Measurements from ENCODE around the gene TP53AIP1. TPM values are rescaled to one million over a fixed set of nuclear protein-coding genes. Genes with fewer than 3 reads are reported as not detected.

TP53AIP1 gene
- total RNA-seq, 3 donors from 2014 or later, result 0.25 to 0.55 (median 0.36) TPM

GRCh38 chr11:128936606-128937251, 5.9 kb downstream of the TP53AIP1 start:
- Histone ChIP-seq H3K4me3 (no peak overlapping the region), H3K36me3 (ENCODE audit: low read depth) (no peaks in the 10 kb centered on the region), H3K9me3 (no peaks in the 10 kb centered on the region), H3K4me1 (ENCODE audit: low read depth) (no peaks in the 10 kb centered on the region)
- intact Hi-C loops (cut with DNase I, micrococcal nuclease), result no loop called here
- no peak for DNase-seq
- ATAC-seq, result no peak
- TF ChIP-seq, protein P1, sequence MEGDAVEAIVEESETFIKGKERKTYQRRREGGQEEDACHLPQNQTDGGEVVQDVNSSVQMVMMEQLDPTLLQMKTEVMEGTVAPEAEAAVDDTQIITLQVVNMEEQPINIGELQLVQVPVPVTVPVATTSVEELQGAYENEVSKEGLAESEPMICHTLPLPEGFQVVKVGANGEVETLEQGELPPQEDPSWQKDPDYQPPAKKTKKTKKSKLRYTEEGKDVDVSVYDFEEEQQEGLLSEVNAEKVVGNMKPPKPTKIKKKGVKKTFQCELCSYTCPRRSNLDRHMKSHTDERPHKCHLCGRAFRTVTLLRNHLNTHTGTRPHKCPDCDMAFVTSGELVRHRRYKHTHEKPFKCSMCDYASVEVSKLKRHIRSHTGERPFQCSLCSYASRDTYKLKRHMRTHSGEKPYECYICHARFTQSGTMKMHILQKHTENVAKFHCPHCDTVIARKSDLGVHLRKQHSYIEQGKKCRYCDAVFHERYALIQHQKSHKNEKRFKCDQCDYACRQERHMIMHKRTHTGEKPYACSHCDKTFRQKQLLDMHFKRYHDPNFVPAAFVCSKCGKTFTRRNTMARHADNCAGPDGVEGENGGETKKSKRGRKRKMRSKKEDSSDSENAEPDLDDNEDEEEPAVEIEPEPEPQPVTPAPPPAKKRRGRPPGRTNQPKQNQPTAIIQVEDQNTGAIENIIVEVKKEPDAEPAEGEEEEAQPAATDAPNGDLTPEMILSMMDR (IDR thresholded peaks at IDR 0.05), result no peak

- intact Hi-C loops (cut with DNase I, micrococcal nuclease), result no loop called here
- Histone ChIP-seq H3K4me3 (no peak overlapping the region), H3K4me1 (ENCODE audit: low read depth) (no peaks in the 10 kb centered on the region), H3K9me3 (no peaks in the 10 kb centered on the region), H3K36me3 (ENCODE audit: low read depth) (no peaks in the 10 kb centered on the region)
- ATAC-seq (no peak), DNase-seq (no peak)
- TF ChIP-seq, protein P1 (IDR thresholded peaks at IDR 0.05), result no peak
These were observed 7.7 kb downstream of the TP53AIP1 start for GRCh38 chr11:128934926-128935325.

GRCh38 chr11:128934351-128934750, 8.3 kb downstream of the TP53AIP1 start:
- no peak for ATAC-seq
- TF ChIP-seq, protein P1 (IDR thresholded peaks at IDR 0.05), result no peak
- intact Hi-C loops (cut with DNase I, micrococcal nuclease), result no loop called here

DNA sequence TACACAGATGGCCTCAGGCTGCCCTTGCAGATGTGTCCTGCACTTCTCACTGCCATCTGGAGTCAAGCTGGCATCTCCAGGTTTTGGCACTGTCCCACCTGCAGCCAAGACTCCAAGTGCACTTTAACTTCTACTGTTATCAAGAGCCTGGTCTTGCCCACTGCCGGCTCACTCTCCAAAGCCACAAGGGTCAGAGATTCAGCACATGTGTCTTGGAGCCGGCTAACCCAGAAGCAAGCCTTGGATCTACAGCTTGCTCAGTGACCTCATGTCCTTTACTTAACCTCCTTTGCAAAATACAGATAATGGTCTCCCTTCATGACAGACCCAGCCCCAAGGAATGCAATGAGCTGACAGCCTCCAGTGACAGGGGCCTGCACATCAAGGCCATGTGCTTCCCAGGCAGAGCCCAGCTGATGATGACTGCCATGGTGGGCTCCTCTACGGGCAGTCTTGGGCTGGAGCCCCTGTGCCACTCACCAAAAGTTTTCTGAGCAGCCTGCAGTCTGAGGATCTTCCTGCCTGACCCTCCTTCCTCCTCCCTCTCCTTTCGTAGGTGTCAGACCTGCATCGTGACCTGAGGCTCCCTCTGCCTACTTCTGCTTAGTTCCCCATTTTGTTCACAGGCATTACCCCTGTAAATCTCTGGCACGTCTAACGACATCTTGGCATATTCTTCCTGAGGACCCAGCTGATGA, 9.0 kb downstream of the TP53AIP1 start:
- TF ChIP-seq, protein P1 (IDR thresholded peaks at IDR 0.05), result no peak
- H3K4me3 ChIP-seq, result no peak overlapping the region
- no peaks in the 10 kb centered on the region for H3K4me1 ChIP-seq (ENCODE audit: low read depth)
- H3K36me3 ChIP-seq (ENCODE audit: low read depth), result no peaks in the 10 kb centered on the region
- no peak for ATAC-seq
- no peaks in the 10 kb centered on the region for H3K9me3 ChIP-seq
- no peak for DNase-seq
- intact Hi-C loops (cut with DNase I, micrococcal nuclease), result no loop called here

More at GRCh38 chr11:128934351-128934750, 8.3 kb downstream of the TP53AIP1 start:
- H3K4me1 ChIP-seq (ENCODE audit: low read depth), result no peaks in the 10 kb centered on the region
- no peaks in the 10 kb centered on the region for H3K9me3 ChIP-seq
- H3K4me3 ChIP-seq, result no peak overlapping the region
- no peaks in the 10 kb centered on the region for H3K36me3 ChIP-seq (ENCODE audit: low read depth)
- DNase-seq, result no peak

DNA sequence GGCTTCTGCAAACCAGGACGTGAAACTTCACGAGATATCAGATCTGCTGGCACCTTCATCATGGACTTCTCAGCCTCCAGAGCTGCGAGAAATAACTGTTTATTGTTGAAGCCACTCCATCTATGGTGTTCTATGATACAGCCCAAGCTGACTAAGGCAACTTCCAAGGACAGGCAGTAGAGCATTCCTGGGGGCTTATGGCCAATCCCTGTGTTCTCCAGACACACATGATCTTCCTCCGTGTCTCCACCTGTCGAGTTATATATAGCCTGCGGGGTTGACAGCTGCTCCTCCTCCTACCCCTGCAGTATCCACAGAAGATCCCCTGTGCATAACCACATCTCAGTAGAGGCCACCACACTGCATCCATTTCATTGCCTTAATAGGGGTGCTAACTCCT, 11.0 kb downstream of the TP53AIP1 start:
- intact Hi-C loops (cut with DNase I, micrococcal nuclease), result no loop called here
- ATAC-seq, result no peak
- Histone ChIP-seq H3K36me3 (ENCODE audit: low read depth) (no peaks in the 10 kb centered on the region), H3K9me3 (no peaks in the 10 kb centered on the region), H3K4me3 (no peak overlapping the region), H3K4me1 (ENCODE audit: low read depth) (no peaks in the 10 kb centered on the region)
- no peak for DNase-seq
- TF ChIP-seq, protein P1 (IDR thresholded peaks at IDR 0.05), result no peak
